ENCODE data around the gene S1PR4.
"Not testable (repeated sequence)": the region's sequence is repeated elsewhere in the genome, so short reads cannot be mapped to it uniquely, and the experiment has no call there.

The S1PR4 gene

DNA sequence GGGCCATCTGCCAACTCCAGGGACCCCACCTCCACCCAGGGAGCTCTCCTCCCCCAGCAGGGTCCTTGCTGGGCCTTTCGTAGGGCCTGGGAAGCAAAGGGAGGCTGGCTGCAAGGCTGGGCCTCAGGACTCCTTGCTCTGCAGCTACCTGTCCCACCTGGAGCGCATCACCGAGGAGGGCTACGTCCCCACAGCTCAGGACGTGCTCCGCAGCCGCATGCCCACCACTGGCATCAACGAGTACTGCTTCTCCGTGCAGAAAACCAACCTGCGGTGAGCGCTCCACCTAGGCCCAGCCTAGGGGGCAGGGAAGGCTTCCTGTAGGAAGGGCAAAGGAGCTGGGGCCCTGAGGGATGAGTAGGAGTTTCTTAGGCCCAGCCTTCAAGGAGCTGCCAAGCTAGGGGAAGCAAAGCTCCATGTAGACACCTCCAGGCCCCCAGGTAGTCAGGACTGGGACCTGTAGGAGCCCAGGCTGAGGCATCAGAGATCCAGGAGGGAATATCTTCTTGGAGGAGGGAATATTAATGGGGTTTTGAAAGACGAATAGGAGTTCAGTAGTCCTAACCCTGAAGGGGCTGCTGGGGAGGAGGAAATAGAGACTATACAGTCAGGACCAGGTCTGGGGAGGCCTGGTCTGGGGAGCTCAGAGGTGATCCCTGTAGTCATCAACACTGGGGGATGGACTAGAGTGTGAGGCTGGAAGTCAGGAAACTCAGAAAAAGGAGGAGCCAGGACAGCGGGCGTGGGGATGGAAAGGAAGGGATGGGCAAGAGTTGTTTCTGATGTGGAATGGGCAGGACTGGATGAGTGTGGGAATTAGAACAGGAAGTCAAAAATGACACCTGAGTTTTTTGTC lies 26.8 kb upstream of the S1PR4 start:
- no peak for DNase-seq (ENCODE audit: low read depth, low spot score)

DNA sequence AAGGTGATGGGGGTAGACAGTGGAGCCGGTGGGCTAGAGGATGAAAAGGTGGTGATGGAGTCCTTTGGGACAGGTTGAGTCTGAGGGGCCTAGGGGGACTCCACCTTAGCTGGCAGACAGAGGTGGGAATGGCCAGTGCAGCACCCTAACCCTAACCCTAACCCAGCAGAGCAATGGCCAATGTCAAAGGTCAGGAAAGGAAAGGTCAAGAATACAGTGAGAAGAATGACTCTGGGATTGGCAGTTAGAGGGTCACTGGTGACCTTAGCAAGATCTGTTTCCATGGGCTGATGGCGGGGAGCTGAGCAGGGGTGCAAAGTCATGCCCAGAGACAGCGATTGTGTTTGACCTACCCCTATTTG lies 26.2 kb upstream of the S1PR4 start:
- DNase-seq (ENCODE audit: low read depth, low spot score), result no peak

DNA sequence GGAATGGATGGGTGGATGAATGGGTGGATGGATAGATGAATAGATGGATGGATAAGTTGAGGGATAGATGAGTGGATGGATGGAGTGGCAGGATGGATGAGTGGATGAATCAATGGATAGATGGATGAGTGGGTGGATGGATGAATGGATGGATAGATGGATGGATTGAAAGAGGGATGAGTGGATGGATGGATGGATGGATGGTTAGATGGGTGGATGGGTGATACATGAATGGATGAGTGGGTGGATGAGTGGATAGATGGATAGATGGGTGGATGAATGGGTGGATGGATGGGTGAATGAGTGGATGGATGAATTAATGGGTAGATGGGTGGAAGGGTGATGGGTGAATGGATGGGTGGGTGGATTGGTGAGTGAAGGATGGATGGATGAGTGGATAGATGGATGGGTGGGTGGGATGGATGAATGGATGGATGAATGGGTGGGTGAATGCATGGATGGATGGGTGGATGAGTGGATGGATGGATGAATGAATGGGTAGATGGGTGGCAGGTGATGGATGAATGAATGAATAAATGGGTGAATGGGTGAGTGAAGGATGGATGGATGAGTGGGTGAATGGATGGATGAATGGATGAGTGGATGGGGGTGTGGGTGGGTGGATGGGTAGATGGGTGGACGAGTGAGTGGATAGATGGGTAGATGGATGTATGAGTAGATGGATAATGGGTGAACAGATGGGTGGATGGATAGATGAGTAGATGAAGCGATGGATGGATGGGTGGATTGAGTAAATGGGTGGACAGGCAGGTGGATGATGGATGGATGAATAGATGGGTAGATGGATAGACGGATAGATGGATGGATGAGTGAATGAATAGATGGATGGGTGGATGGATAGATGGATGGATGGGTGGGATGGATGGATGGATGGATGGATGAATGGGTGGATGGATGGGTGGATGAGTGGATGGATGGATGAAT lies 25.0 kb upstream of the S1PR4 start:
- DNase-seq (ENCODE audit: low read depth, low spot score), result no peak

DNA sequence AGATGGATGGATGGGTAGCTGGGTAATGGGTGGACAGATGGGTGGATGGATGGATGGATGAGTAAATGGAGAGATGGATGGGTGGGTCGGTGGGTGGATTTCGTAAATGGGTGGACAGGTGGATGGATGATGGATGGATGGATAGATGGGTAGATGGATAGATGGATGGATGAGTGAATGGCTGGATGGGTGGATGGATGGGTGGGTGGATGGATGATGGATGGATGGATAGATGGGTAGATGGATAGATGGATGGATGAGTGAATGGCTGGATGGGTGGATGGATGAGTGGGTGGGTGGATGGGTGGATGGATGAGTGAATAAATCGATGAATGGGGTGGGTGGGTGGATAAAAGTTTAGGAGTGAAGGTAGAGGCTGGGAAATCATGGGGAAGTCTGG lies 24.1 kb upstream of the S1PR4 start:
- DNase-seq (ENCODE audit: low read depth, low spot score), result not testable (repeated sequence)

DNA sequence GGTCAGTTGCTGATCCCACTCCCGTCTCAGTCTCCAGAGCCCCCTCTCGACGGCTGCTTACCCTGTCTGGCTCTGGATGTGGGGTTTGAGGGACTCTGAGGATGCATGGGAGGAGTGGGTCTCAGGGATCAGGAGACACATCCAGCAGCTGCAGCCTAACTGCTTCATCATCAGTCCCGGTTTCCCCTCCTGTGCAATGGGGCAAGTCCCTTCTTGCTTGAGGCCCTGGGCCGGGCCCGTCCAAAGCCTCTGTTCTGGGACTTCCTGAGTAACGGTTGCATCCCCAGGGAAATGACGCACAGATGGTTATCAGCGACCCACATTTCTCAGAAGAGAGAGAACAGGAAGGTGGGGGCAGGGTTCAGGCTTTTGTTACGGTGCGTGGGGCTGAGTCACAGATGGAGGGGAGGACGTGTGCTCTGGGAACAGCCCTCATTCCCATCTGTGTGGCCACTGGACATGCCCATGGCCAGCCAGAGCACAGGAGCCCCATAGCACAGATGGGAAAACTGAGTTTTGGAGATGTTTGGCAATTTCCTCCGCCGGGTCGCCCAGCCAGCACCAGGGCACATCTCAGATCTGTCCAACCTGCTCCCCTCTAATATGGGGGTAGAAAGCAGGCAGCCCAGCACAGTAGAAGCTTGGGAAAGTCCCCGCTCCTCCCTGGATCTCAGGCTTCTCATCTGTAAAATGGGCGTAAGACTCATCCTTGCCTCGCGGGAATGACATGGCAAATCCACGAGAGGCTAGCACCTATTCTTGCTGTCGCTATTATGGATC lies 23.4 kb upstream of the S1PR4 start:
- DNase-seq (ENCODE audit: low read depth, low spot score), result peak; percentile 40

DNA sequence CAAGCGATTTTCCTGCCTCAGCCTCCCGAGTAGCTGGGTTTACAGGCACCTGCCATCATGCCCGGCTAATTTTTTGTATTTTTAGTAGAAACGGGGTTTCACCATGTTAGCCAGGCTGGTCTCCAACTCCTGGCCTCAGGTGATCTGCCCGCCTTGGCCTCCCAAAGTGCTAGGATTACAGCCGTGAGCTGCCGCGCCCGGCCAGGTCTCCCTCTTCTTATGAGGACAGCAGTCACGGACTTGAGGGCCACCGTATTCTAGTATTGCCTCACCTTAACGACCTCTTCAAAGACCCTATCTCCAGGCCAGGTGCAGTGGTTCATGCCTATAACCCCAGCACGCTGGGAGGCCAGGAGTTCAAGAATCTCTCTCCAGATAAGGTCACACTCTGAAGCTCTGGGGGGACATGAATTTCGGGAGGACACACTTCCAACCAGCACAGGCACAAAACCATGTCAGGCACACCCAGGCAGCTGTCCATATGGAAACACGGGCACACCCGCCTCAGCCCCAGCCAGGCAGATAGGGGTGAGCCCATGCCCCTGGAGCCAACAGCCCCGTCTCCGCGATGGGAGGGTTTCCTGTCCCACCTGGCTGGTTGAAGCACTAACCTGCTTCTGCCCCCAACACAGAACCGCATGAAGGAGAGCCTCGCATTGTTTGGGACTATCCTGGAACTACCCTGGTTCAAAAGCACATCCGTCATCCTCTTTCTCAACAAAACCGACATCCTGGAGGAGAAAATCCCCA lies 21.3 kb upstream of the S1PR4 start:
- DNase-seq (ENCODE audit: low read depth, low spot score), result no peak

DNA sequence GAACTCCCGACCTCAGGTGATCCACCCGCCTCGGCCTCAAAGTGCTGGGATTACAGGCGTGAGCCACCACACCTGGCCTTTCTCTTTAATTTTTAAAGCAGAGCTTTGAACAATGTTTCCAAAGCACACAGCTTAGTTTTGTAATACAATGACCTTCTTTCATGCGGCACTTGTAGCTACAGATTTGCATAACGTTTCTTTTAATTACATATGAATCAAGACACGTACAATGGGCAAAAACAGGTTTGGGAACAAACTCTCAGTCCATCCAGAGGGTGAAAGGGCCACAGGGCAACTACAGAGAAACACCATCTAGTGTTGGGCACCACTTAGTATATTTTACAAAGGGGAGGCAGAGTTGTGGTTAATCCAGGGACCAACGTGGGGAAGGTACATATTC lies 19.0 kb upstream of the S1PR4 start:
- DNase-seq (ENCODE audit: low read depth, low spot score), result no peak

DNA sequence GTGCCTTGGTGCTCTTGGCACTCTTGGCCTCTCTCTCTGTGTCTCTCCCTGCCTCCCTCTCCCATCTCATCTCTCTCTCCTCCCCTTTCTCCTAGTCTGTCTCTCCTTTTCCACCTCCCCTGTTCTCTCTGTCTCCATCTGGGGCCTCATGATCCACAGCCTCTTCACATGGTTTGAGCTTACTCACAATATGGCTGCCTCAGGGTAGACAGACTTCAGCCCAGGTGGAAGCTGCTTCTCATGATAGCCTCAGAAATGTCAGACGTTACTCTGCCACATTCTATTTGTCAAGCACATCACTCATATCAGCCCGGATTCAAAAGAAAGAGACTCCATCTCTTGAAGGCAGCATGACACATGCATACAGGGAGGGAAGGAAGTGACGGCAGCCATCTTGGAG lies 18.4 kb upstream of the S1PR4 start:
- no peak for DNase-seq (ENCODE audit: low read depth, low spot score)

DNA sequence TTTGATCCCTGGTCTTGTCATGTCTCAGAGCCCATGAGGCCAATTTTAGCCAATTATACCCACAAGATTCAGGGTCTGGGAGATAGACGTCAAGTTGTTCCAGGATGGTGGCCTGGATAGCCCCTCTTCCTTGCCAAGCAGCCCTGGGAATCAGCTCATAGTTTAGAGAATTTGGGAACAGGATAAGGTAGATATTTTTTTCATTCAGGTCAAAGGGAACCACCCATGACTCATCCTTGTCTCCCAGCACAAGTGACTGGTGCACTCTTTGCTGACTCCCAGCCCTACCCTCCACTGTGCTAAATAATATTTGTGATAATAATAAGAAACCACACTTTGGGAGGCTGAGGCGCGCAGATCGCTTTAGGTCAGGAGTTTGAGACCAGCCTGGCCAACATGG lies 17.1 kb upstream of the S1PR4 start:
- DNase-seq (ENCODE audit: low read depth, low spot score), result no peak

DNA sequence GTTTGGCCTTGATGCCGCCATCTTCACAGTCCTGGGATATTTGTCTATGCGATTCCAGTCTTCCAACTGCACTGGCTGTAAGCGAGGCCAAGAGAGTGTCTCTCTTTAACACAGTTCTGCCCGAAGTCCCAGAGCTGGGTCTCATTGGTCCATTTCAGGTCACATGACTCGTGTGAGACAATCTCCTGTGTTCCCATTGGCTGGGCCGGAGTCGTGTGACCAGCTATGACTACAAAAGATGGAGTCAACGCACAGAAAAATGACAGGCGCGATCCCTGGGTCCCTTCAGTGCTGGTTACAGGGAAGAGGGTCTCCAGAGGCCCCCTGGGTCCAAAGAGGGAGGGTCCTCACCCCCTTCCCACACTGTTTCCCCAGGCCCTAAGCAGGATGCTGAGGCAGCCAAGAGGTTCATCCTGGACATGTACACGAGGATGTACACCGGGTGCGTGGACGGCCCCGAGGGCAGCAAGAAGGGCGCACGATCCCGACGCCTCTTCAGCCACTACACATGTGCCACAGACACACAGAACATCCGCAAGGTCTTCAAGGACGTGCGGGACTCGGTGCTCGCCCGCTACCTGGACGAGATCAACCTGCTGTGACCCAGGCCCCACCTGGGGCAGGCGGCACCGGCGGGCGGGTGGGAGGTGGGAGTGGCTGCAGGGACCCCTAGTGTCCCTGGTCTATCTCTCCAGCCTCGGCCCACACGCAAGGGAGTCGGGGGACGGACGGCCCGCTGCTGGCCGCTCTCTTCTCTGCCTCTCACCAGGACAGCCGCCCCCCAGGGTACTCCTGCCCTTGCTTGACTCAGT lies 15.9 kb upstream of the S1PR4 start:
- no peak for DNase-seq (ENCODE audit: low read depth, low spot score)

DNA sequence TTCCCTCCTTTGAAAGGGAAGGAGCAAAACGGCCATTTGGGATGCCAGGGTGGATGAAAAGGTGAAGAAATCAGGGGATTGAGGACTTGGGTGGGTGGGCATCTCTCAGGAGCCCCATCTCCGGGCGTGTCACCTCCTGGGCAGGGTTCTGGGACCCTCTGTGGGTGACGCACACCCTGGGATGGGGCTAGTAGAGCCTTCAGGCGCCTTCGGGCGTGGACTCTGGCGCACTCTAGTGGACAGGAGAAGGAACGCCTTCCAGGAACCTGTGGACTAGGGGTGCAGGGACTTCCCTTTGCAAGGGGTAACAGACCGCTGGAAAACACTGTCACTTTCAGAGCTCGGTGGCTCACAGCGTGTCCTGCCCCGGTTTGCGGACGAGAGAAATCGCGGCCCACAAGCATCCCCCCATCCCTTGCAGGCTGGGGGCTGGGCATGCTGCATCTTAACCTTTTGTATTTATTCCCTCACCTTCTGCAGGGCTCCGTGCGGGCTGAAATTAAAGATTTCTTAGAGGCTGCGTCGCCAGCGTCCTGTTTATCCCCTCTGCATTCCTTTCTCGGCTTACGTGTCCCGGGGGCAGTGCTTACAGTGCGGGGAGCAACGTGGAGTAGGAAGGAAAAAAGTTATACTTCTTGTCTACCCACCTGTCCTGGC lies 15.2 kb upstream of the S1PR4 start:
- DNase-seq (ENCODE audit: low read depth, low spot score), result no peak

DNA sequence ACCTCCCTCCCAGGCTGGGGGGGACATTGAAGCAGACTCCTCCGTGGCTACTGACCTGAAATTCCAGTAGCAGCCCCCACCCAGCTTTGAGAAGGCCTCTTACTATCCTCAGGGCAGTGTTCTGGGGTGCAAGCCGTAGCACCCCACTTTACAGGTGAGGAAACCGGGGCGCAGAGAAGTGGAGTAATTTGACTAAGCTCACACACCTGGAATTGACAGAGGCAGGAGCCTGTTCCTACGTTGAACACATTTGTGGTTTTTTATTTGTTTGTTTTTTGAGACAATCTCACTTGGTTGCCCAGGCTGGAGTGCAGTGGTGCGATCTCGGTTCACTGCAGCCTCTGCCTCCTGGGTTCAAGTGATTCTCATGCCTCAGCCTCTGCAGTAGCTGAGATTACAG lies 14.6 kb upstream of the S1PR4 start:
- DNase-seq (ENCODE audit: low read depth, low spot score), result no peak

DNA sequence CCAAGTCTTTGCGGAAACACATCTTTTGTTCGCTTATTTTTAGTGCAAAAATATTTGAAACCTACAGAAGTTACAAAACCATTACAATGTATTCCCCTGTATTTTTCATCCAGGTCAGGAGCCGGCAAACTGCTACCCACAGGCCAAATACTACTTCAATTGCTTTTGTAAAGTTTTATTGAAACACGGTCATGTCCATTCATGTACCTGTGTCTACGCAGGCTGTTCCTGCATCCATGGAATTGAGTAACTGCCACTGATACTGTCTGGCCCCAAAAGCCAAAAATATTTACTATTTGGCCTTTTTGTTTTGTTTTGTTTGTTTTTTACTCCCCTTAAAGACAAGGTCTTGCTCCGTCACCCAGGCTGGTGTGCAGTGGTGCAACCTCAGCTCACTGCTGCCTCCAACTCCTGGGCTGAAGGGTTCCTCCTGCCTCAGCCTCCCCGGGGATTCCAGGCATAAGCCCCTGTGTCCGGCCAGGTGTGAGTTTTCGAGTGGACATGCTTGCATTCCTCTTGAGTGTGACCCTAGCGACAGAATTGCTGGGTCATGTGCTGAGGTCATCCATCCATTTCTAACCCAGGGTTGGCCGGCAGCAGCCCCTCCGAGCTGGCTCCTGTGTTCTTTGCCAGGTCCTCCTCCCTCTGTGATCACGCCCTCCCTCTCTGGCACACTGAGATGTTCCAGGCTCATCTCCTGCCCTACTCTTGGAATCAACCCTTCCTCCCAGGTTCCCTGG lies 10.9 kb upstream of the S1PR4 start:
- DNase-seq (ENCODE audit: low read depth, low spot score), result no peak

DNA sequence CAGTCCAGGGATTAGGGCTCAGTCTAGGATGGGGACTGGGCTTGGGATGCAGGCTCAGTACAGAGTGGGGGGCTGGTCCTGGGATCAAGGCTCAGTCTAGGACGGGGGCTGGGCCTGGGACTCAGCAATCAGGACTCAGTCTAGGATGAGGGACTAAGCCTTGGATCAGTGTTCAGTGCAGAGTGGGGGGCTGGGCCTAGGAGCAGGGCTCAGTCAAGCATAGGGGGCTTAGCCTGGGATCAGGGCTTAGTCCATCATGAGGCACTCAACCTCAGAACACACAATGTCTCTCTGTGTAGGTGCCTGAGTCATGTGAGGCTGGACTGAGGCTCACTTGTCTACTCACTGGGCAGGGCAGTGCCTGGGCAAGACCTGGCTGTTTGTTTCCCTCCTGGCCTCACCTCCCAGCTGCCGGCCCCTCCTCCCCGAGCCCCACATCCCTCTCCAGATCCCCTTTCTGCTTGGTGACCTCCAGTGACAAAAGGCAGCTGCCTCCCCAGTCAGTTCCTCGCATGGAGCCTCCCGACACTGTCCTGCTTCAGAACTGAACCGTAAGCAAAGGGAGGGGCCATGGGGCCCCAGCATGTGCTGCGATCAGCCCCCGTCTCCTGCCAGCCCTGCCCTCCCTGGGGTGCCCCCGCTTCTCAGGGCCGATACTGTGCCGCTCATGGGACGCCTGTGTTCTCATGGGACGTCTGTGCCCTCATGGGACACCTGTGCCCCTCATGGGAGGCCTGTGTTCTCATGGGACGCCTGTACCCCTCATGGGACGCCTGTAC lies 6.5 kb upstream of the S1PR4 start:
- no peak for DNase-seq (ENCODE audit: low read depth, low spot score)

DNA sequence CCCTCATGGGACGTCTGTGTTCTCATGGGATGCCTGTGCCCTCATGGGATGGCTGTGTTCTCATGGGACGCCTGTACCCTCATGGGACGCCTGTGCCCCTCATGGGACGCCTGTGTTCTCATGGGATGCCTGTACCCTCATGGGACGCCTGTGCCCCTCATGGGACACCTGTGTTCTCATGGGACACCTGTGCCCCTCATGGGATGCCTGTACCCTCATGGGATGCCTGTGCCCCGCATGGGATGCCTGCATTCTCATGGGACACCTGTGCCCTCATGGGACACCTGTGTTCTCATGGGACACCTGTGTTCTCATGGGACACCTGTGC lies 5.9 kb upstream of the S1PR4 start:
- DNase-seq (ENCODE audit: low read depth, low spot score), result not testable (repeated sequence)

DNA sequence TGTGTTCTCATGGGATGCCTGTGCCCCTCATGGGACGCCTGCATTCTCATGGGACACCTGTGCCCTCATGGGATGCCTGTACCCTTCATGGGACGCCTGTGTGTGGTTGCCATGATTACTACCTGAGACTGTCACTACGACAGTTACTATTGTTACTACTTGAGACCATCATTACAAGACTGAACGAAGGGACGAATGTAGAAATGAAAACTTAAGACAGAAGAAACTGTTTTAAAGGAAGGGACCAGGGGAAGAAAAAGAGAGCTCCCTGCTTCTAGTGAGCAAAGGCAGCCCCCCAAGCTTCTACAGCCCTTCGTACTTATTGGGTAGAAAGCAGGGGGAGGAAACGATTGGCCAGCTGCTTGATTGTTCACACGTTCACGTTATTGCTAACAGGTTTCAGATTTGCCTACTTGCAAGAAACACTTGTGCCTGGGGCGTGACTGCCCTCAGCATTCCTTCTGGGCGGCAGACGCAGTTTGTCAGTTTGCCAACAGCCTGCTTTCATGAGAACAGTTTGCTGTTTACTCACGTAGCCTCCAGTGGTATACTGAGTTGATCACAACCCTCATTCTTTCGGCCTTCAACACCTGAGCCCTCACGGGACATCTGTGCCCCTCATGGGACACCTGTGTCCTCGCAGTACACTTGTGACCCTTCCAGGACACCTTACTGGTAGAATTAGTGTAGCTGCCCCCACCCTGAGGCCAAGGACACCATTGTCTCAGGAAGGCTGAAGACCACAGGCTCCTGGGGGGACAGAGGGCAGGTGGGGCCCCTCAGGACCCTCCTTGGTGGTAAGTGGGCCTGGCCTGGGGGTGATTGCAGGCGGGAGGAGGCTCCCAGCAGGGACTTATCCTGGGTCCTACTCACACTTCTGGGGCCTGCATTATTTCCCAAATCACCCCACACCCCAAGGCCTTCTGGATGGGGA lies 2.5 kb upstream of the S1PR4 start:
- DNase-seq (ENCODE audit: low read depth, low spot score), result no peak

DNA sequence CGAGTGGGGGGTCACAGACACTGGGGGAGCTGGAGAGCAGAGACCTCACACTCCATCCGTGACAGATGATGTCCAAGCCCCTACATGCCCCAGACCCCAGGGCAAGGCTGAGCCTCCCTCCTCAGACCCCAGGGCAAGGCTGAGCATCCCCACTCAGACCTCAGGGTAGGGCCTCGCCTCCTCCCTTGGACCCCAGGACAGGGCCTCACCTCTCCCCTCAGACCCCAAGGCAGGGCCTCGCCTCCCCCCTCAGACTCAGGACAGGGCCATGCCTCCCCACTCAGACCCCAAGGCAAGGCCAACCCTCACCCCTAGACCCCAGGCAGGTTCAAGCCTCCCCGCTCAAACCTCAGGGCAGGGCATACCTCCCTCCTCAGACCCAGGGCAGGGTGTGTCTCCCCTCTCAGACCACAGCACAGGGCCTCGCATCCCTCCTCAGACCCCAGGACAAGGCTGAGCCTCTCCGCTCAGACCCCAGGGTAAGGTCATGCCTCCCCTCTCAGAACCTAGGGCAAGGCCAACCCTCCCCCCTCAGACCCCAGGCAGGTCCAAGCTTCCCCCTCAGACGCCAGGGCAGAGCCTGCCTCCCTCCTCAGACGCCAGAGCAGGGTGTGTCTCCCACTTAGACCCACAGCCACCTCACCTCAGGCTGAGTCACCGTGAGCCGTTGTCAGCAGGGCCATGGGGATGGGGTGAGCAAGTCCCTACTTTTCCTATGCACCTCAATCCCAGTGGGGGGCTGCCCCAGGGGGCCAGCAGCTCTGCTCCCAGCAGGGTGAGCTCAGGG lies 1.7 kb upstream of the S1PR4 start:
- DNase-seq (ENCODE audit: low read depth, low spot score), result no peak

Data from smooth muscle cell of the brain vasculature (primary cell).